ENCODE measurements around the gene FAM114A1.

GRCh38 chr4:38980903-38981676 is 113.5 kb downstream of the FAM114A1 start:
- no peak for TF ChIP-seq FOXP2 (optimal IDR thresholded peaks at IDR 0.05; ENCODE audit: borderline replicate concordance, extremely low read depth, extremely low read length, insufficient read depth)
- no peak for TF ChIP-seq TAF1 (IDR thresholded peaks at IDR 0.05; ENCODE audit: borderline replicate concordance, insufficient read depth, low read length)
- TF ChIP-seq POLR2AphosphoS5 (IDR thresholded peaks at IDR 0.05; ENCODE audit: low read depth, low read length) = no peak
